A673 (cell line): Measurements from ENCODE around the gene NEK8.

Experiments used
- CTCF ChIP-seq: fragments of 300-800, 200-600 bp; sonication (generic); conservative IDR thresholded peaks from 2 replicates; pipeline ENCODE4 v1.5.1; 2017; ENCODE audit warnings: low read depth, mild to moderate bottlenecking, antibody characterized with exemption, low read length, moderate library complexity, mixed read lengths
- EZH2 ChIP-seq: fragments of 200-600 bp; sonication (generic); IDR thresholded peaks from 2 replicates; pipeline ENCODE4 v1.6.1; 2017; ENCODE audit warnings: borderline replicate concordance, low read depth, mild to moderate bottlenecking, mixed read lengths, antibody characterized with exemption, low read length; ENCODE audit not compliant: poor library complexity, severe bottlenecking

GRCh38 chr17:28722417-28723158 lies 6.0 kb upstream of the NEK8 start:
- TF ChIP-seq CTCF, result no peak
- no peak for TF ChIP-seq EZH2
